ENCODE data around the gene UQCC5. TPM values are rescaled to one million over a fixed set of nuclear protein-coding genes. Genes with fewer than 3 reads are reported as not detected.

UQCC5 gene
- polyA plus RNA-seq, 1 experiment = 9.5 TPM

Small RNA genes lying within 50 kb of the gene (small RNA-seq; reads per million reads assigned to genes)
- gene RNU6-856P (ENCODE audit: insufficient read length, low read depth) (not detected), gene RNU6ATAC16P (ENCODE audit: insufficient read length, low read depth) (not detected)

Other genes with a start within 250 kb of the UQCC5 start
- 4.0 and 5.5 TPM in 2 replicates for gene GLYCTK, start 248.8 kb upstream of the UQCC5 start, polyA plus RNA-seq (2011; rRNA removed)
- 1.4 and 1.9 TPM in 2 replicates for gene DNAH1, start 220.3 kb upstream of the UQCC5 start, polyA plus RNA-seq (2011; rRNA removed)
- gene BAP1, start 126.6 kb upstream of the UQCC5 start, polyA plus RNA-seq (2011; rRNA removed) = 44.1 and 48.7 TPM in 2 replicates
- 1.8 and 2.6 TPM in 2 replicates for gene PHF7, start 125.9 kb upstream of the UQCC5 start, polyA plus RNA-seq (2011; rRNA removed)
- gene SEMA3G, start 91.5 kb upstream of the UQCC5 start, polyA plus RNA-seq (2011; rRNA removed) = 0.02 TPM in 1 of 2 replicates, not detected in the other
- 1.7 and 1.9 TPM in 2 replicates for gene TNNC1, start 82.6 kb upstream of the UQCC5 start, polyA plus RNA-seq (2011; rRNA removed)
- 71.0 and 73.0 TPM in 2 replicates for gene NISCH, start 81.0 kb upstream of the UQCC5 start, polyA plus RNA-seq (2011; rRNA removed)
- gene STAB1, start 41.3 kb upstream of the UQCC5 start, polyA plus RNA-seq (2011; rRNA removed) = 0.02 TPM in 1 of 2 replicates, not detected in the other
- gene NT5DC2, start 2.7 kb upstream of the UQCC5 start, polyA plus RNA-seq (2011; rRNA removed) = 97.9 and 154 TPM in 2 replicates
- 31.3 and 40.6 TPM in 2 replicates for gene PBRM1, start 149.3 kb downstream of the UQCC5 start, polyA plus RNA-seq (2011; rRNA removed)
- gene GNL3, start 149.4 kb downstream of the UQCC5 start, polyA plus RNA-seq (2011; rRNA removed) = 71.6 and 81.7 TPM in 2 replicates
- gene GLT8D1, start 169.2 kb downstream of the UQCC5 start, polyA plus RNA-seq (2011; rRNA removed) = 127 and 147 TPM in 2 replicates
- gene SPCS1, start 169.5 kb downstream of the UQCC5 start, polyA plus RNA-seq (2011; rRNA removed) = 135 and 161 TPM in 2 replicates
- 13.4 and 14.4 TPM in 2 replicates for gene NEK4, start 234.3 kb downstream of the UQCC5 start, polyA plus RNA-seq (2011; rRNA removed)
- gene ITIH1, start 241.0 kb downstream of the UQCC5 start, polyA plus RNA-seq (2011; rRNA removed) = not detected in 2 replicates

Measured in AG04450 (cell line).